ENCODE measurements around the gene ZNF664.

DNA sequence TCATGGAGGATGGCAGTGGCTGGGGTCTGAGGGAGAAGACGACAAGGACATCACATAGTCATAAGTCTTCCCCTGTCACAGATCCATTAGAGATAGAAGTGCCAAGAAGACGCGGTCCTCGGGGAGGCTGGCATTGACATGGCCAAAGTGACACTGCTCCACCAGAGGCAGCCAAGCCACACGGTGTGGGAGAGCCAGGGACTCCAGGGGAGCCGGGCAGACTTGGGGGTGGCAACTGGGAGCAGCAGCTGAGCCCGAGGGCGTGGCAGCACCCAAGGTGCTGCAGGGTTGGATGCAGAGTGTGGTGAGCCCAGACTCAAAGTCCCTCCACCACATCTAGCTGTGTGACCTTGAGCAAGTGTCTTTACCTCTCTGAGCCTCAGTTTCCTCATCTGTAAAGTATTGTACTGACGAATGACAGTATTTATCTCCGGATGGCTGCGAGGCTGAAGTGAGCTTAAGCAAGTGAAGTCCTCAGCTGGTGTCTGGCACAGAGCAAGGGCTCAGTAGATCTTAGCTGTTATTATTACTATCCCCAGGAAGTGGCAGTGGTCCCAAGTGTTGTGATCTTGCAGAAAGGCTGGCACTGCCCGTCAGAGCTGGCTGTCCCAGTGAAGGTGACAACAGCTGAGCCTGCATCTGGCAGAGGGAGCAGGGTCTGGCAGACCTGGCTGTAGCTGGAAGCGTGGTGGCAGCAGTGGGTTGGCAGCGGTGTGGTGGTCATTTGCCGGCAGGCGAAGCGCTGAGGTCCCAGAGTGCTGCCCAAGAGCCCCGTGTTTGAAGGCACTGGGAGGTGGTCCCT is 54.9 kb downstream of the ZNF664 start:
- TF ChIP-seq, protein P1, sequence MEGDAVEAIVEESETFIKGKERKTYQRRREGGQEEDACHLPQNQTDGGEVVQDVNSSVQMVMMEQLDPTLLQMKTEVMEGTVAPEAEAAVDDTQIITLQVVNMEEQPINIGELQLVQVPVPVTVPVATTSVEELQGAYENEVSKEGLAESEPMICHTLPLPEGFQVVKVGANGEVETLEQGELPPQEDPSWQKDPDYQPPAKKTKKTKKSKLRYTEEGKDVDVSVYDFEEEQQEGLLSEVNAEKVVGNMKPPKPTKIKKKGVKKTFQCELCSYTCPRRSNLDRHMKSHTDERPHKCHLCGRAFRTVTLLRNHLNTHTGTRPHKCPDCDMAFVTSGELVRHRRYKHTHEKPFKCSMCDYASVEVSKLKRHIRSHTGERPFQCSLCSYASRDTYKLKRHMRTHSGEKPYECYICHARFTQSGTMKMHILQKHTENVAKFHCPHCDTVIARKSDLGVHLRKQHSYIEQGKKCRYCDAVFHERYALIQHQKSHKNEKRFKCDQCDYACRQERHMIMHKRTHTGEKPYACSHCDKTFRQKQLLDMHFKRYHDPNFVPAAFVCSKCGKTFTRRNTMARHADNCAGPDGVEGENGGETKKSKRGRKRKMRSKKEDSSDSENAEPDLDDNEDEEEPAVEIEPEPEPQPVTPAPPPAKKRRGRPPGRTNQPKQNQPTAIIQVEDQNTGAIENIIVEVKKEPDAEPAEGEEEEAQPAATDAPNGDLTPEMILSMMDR (IDR thresholded peaks at IDR 0.05) = no peak
- no peak for TF ChIP-seq POLR2A (IDR thresholded peaks at IDR 0.05)
